HEK293 (cell line): ENCODE data around the gene MRTFB.

Source experiments
- EGR2 ChIP-seq: fragments of 450-650 bp; formaldehyde crosslinking; IDR thresholded peaks from 2 replicates; pipeline ENCODE4 v1.5.1; 2016; ENCODE audit warnings: low read depth, missing biosample characterization, missing genetic modification characterization
- KLF16 ChIP-seq: fragments of 450-650 bp; formaldehyde crosslinking; IDR thresholded peaks from 2 replicates; pipeline ENCODE4 v1.5.1; 2017; ENCODE audit warnings: missing biosample characterization, missing genetic modification characterization
- KLF8 ChIP-seq: fragments of 450-650 bp; formaldehyde crosslinking; IDR thresholded peaks from 2 replicates; pipeline ENCODE4 v1.5.1; 2016; ENCODE audit warnings: missing biosample characterization, missing genetic modification characterization
- SP3 ChIP-seq: fragments of 450-650 bp; formaldehyde crosslinking; IDR thresholded peaks from 2 replicates; pipeline ENCODE4 v1.5.1; 2016; ENCODE audit warnings: missing biosample characterization, missing genetic modification characterization
- SP7 ChIP-seq: fragments of 450-650 bp; formaldehyde crosslinking; IDR thresholded peaks from 2 replicates; pipeline ENCODE4 v1.5.1; 2016; ENCODE audit warnings: missing biosample characterization, missing genetic modification characterization
- YY1 ChIP-seq: fragments of 450-650 bp; formaldehyde crosslinking; IDR thresholded peaks from 2 replicates; pipeline ENCODE4 v1.5.1; 2018; ENCODE audit warnings: missing biosample characterization, missing genetic modification characterization
- ZFP69B ChIP-seq: fragments of 450-650 bp; formaldehyde crosslinking; IDR thresholded peaks from 2 replicates; pipeline ENCODE4 v1.5.1; 2016; ENCODE audit warnings: missing biosample characterization, missing genetic modification characterization
- ZIC2 ChIP-seq: fragments of 450-650 bp; formaldehyde crosslinking; IDR thresholded peaks from 2 replicates; pipeline ENCODE4 v1.5.1; 2016; ENCODE audit warnings: missing biosample characterization, missing genetic modification characterization
- ZNF138 ChIP-seq: fragments of 450-650 bp; formaldehyde crosslinking; IDR thresholded peaks from 2 replicates; pipeline ENCODE4 v1.5.1; 2016; ENCODE audit warnings: missing biosample characterization, missing genetic modification characterization, borderline replicate concordance
- ZNF2 ChIP-seq: fragments of 450-650 bp; formaldehyde crosslinking; IDR thresholded peaks from 2 replicates; pipeline ENCODE4 v1.5.1; 2016; ENCODE audit warnings: missing biosample characterization, missing genetic modification characterization
- ZNF335 ChIP-seq: fragments of 450-650 bp; formaldehyde crosslinking; conservative IDR thresholded peaks from 2 replicates; pipeline ENCODE4 v1.5.1; 2016; ENCODE audit warnings: missing biosample characterization, missing genetic modification characterization
- ZNF529 ChIP-seq: fragments of 450-650 bp; formaldehyde crosslinking; IDR thresholded peaks from 2 replicates; pipeline ENCODE4 v1.5.1; 2017; ENCODE audit warnings: missing genetic modification characterization, missing biosample characterization; ENCODE audit not compliant: insufficient replicate concordance
- ZNF548 ChIP-seq: fragments of 450-650 bp; formaldehyde crosslinking; IDR thresholded peaks from 2 replicates; pipeline ENCODE4 v1.5.1; 2016; ENCODE audit warnings: missing biosample characterization, missing genetic modification characterization
- ZNF561 ChIP-seq: fragments of 450-650 bp; IDR thresholded peaks from 2 replicates; pipeline ENCODE4 v1.5.1; 2018; ENCODE audit warnings: missing biosample characterization, missing genetic modification characterization, borderline replicate concordance
- ZNF629 ChIP-seq: fragments of 450-650 bp; formaldehyde crosslinking; IDR thresholded peaks from 2 replicates; pipeline ENCODE4 v1.5.1; 2017; ENCODE audit warnings: missing biosample characterization, missing genetic modification characterization
- ZNF654 ChIP-seq: fragments of 450-650 bp; formaldehyde crosslinking; IDR thresholded peaks from 2 replicates; pipeline ENCODE4 v1.5.1; 2016; ENCODE audit warnings: low read depth, missing biosample characterization, missing genetic modification characterization
- ZNF660 ChIP-seq: fragments of 450-650 bp; IDR thresholded peaks from 2 replicates; pipeline ENCODE4 v1.5.1; 2018; ENCODE audit warnings: missing biosample characterization, mild to moderate bottlenecking, missing genetic modification characterization
- ZNF707 ChIP-seq: fragments of 450-650 bp; formaldehyde crosslinking; IDR thresholded peaks from 2 replicates; pipeline ENCODE4 v1.5.1; 2016; ENCODE audit warnings: missing biosample characterization, missing genetic modification characterization
- ZSCAN23 ChIP-seq: fragments of 450-650 bp; formaldehyde crosslinking; IDR thresholded peaks from 2 replicates; pipeline ENCODE4 v1.5.1; 2016; ENCODE audit warnings: missing biosample characterization, missing genetic modification characterization
- TF ChIP-seq, protein P1 (sequence below): fragments of 450-650 bp; formaldehyde crosslinking; IDR thresholded peaks from 2 replicates; pipeline ENCODE4 v1.5.1; 2016; ENCODE audit warnings: missing biosample characterization, missing genetic modification characterization, borderline replicate concordance
- TF ChIP-seq, protein P2 (sequence below): sonication (generic); formaldehyde crosslinking; IDR thresholded peaks from 2 replicates; pipeline ENCODE4 v1.8.1; 2022; ENCODE audit warnings: mild to moderate bottlenecking, moderate library complexity, missing genetic modification reagents
- TF ChIP-seq, protein P3 (sequence below): fragments of 450-650 bp; formaldehyde crosslinking; IDR thresholded peaks from 2 replicates; pipeline ENCODE4 v1.5.1; 2016; ENCODE audit warnings: missing biosample characterization, missing genetic modification characterization
- TF ChIP-seq, protein P4 (sequence below): fragments of 450-650 bp; formaldehyde crosslinking; IDR thresholded peaks from 2 replicates; pipeline ENCODE4 v1.5.1; 2017; ENCODE audit warnings: missing biosample characterization, missing genetic modification characterization
- TF ChIP-seq, protein P5 (sequence below): fragments of 450-650 bp; formaldehyde crosslinking; IDR thresholded peaks from 2 replicates; pipeline ENCODE4 v1.5.1; 2016; ENCODE audit warnings: missing biosample characterization, missing genetic modification characterization, borderline replicate concordance
- TF ChIP-seq, protein P6 (sequence below): fragments of 450-650 bp; formaldehyde crosslinking; IDR thresholded peaks from 2 replicates; pipeline ENCODE4 v1.5.1; 2017; ENCODE audit warnings: missing biosample characterization, missing genetic modification characterization

MRTFB gene

DNA sequence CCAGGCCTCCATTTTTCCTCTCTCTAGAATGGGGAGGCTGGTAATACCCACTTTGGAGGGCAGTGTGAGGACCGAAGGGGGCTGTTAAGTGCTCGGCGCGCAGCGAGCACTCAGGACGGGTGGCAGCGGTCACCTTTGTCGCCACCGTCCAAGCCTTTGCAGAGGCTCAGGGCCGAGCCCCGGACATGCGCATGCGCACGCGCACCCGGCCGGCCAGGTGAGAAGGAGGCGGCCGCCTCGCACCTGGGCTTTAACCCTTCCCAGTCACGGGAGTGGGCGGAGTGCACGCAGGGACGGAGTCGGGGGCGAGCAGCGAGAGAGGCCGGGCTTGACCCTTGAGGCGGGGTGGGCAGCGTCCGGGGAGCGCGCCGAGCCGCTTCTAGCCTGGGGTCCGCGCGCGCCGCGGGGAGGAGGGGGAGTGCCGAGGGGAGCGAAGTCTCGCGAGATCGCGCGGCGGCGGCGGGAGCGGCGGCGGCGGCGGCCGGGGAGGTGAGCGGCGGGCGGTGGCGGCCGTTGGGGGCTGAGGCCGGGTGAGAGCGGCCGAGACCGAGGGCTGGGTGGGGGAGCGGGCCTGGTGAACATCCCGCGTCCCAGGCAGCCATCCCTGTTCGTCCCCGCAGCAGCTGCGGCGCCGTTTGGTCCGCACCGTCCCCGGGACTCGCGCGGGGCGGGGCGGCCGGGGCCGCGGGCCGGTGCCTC lies at the start of gene MRTFB (continued):
- TF ChIP-seq, protein P1, sequence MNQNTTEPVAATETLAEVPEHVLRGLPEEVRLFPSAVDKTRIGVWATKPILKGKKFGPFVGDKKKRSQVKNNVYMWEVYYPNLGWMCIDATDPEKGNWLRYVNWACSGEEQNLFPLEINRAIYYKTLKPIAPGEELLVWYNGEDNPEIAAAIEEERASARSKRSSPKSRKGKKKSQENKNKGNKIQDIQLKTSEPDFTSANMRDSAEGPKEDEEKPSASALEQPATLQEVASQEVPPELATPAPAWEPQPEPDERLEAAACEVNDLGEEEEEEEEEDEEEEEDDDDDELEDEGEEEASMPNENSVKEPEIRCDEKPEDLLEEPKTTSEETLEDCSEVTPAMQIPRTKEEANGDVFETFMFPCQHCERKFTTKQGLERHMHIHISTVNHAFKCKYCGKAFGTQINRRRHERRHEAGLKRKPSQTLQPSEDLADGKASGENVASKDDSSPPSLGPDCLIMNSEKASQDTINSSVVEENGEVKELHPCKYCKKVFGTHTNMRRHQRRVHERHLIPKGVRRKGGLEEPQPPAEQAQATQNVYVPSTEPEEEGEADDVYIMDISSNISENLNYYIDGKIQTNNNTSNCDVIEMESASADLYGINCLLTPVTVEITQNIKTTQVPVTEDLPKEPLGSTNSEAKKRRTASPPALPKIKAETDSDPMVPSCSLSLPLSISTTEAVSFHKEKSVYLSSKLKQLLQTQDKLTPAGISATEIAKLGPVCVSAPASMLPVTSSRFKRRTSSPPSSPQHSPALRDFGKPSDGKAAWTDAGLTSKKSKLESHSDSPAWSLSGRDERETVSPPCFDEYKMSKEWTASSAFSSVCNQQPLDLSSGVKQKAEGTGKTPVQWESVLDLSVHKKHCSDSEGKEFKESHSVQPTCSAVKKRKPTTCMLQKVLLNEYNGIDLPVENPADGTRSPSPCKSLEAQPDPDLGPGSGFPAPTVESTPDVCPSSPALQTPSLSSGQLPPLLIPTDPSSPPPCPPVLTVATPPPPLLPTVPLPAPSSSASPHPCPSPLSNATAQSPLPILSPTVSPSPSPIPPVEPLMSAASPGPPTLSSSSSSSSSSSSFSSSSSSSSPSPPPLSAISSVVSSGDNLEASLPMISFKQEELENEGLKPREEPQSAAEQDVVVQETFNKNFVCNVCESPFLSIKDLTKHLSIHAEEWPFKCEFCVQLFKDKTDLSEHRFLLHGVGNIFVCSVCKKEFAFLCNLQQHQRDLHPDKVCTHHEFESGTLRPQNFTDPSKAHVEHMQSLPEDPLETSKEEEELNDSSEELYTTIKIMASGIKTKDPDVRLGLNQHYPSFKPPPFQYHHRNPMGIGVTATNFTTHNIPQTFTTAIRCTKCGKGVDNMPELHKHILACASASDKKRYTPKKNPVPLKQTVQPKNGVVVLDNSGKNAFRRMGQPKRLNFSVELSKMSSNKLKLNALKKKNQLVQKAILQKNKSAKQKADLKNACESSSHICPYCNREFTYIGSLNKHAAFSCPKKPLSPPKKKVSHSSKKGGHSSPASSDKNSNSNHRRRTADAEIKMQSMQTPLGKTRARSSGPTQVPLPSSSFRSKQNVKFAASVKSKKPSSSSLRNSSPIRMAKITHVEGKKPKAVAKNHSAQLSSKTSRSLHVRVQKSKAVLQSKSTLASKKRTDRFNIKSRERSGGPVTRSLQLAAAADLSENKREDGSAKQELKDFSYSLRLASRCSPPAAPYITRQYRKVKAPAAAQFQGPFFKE (tag by site-specific recombination) = no peak
- peak; percentile 86; the same call in 1 of the 2 replicates for TF ChIP-seq KLF16 (tag by site-specific recombination)
- TF ChIP-seq SP3 (tag by site-specific recombination) = peak; percentile 77
- TF ChIP-seq ZNF335 = peak; percentile 95
- TF ChIP-seq ZSCAN23 = no peak
- TF ChIP-seq, protein P2, sequence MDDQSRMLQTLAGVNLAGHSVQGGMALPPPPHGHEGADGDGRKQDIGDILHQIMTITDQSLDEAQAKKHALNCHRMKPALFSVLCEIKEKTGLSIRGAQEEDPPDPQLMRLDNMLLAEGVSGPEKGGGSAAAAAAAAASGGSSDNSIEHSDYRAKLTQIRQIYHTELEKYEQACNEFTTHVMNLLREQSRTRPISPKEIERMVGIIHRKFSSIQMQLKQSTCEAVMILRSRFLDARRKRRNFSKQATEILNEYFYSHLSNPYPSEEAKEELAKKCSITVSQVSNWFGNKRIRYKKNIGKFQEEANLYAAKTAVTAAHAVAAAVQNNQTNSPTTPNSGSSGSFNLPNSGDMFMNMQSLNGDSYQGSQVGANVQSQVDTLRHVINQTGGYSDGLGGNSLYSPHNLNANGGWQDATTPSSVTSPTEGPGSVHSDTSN (CRISPR knock-in tag) = 0 out of 2 replicates have a peak, but pooled peaks have one; percentile 16
- no peak for TF ChIP-seq ZNF707 (tag by site-specific recombination)
- TF ChIP-seq ZIC2 = peak; percentile 59
- TF ChIP-seq, protein P3, sequence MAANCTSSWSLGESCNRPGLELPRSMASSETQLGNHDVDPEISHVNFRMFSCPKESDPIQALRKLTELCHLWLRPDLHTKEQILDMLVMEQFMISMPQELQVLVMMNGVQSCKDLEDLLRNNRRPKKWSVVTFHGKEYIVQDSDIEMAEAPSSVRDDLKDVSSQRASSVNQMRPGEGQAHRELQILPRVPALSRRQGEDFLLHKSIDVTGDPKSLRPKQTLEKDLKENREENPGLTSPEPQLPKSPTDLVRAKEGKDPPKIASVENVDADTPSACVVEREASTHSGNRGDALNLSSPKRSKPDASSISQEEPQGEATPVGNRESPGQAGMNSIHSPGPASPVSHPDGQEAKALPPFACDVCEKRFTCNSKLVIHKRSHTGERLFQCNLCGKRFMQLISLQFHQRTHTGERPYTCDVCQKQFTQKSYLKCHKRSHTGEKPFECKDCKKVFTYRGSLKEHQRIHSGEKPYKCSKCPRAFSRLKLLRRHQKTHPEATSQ (tag by site-specific recombination) = no peak
- peak; percentile 81; the same call in 1 of the 2 replicates for TF ChIP-seq KLF8 (tag by site-specific recombination)
- 0 out of 2 replicates have a peak, but pooled peaks have one; percentile 12 for TF ChIP-seq ZNF629
- no peak for TF ChIP-seq ZNF138 (tag by site-specific recombination)
- TF ChIP-seq ZNF529 = no peak
- TF ChIP-seq, protein P4, sequence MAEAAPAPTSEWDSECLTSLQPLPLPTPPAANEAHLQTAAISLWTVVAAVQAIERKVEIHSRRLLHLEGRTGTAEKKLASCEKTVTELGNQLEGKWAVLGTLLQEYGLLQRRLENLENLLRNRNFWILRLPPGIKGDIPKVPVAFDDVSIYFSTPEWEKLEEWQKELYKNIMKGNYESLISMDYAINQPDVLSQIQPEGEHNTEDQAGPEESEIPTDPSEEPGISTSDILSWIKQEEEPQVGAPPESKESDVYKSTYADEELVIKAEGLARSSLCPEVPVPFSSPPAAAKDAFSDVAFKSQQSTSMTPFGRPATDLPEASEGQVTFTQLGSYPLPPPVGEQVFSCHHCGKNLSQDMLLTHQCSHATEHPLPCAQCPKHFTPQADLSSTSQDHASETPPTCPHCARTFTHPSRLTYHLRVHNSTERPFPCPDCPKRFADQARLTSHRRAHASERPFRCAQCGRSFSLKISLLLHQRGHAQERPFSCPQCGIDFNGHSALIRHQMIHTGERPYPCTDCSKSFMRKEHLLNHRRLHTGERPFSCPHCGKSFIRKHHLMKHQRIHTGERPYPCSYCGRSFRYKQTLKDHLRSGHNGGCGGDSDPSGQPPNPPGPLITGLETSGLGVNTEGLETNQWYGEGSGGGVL (tag by site-specific recombination) = peak; percentile 93
- TF ChIP-seq, protein P5, sequence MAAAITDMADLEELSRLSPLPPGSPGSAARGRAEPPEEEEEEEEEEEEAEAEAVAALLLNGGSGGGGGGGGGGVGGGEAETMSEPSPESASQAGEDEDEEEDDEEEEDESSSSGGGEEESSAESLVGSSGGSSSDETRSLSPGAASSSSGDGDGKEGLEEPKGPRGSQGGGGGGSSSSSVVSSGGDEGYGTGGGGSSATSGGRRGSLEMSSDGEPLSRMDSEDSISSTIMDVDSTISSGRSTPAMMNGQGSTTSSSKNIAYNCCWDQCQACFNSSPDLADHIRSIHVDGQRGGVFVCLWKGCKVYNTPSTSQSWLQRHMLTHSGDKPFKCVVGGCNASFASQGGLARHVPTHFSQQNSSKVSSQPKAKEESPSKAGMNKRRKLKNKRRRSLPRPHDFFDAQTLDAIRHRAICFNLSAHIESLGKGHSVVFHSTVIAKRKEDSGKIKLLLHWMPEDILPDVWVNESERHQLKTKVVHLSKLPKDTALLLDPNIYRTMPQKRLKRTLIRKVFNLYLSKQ (tag by site-specific recombination) = no peak
- TF ChIP-seq ZNF548 (tag by site-specific recombination) = no peak
- TF ChIP-seq EGR2 (tag by site-specific recombination) = peak; percentile 75; the same call in 1 of the 2 replicates
- peak; percentile 48; the same call in 1 of the 2 replicates for TF ChIP-seq SP7 (tag by site-specific recombination)
- TF ChIP-seq YY1 = peak; percentile 75
- TF ChIP-seq ZNF660 = 0 out of 2 replicates have a peak, but pooled peaks have one; percentile 21
- peak; percentile 71; the same call in 1 of the 2 replicates for TF ChIP-seq ZNF2 (tag by site-specific recombination)
- peak; percentile 54; the same call in 1 of the 2 replicates for TF ChIP-seq ZNF561 (tag by site-specific recombination)
- TF ChIP-seq ZNF654 (tag by site-specific recombination) = no peak
- 0 out of 2 replicates have a peak, but pooled peaks have one; percentile 16 for TF ChIP-seq ZFP69B (tag by site-specific recombination)
- TF ChIP-seq, protein P6, sequence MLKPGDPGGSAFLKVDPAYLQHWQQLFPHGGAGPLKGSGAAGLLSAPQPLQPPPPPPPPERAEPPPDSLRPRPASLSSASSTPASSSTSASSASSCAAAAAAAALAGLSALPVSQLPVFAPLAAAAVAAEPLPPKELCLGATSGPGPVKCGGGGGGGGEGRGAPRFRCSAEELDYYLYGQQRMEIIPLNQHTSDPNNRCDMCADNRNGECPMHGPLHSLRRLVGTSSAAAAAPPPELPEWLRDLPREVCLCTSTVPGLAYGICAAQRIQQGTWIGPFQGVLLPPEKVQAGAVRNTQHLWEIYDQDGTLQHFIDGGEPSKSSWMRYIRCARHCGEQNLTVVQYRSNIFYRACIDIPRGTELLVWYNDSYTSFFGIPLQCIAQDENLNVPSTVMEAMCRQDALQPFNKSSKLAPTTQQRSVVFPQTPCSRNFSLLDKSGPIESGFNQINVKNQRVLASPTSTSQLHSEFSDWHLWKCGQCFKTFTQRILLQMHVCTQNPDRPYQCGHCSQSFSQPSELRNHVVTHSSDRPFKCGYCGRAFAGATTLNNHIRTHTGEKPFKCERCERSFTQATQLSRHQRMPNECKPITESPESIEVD (tag by site-specific recombination) = no peak
